ENCODE results near the gene DEFB119. TPM values are rescaled to one million over a fixed set of nuclear protein-coding genes. Genes with fewer than 3 reads are reported as not detected.
"Not testable (repeated sequence)": the region's sequence is repeated elsewhere in the genome, so short reads cannot be mapped to it uniquely, and the experiment has no call there.

DEFB119 gene, protein sequence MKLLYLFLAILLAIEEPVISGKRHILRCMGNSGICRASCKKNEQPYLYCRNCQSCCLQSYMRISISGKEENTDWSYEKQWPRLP
- total RNA-seq = not detected

DNA sequence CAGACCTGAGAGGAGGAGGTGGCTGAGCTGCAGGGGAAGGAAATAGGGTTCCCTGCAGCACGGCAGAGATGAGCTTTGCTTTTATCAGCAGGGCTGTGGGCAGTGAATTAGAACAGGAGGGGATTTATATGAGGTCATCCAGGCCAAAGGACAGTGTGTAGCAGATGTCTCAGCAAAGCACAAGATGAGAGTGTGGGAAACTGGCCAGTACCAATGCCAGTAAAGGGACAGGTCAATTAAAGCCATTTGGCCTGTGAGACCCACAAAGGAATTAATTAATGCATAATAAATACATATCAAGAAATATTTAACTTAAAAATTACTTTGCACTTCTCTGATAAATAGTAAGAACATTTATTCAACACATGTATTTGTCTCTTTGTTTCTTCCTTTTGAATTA is at the start of gene DEFB119:
Gene DEFB119, minus strand, starts transcription at position 101 of the 400 bp plus-strand sequence. CDS start 107 bp downstream, outside the sequence.
- H3K4me1 ChIP-seq = no peaks in the 10 kb centered on the region
- no peak within 1 kb of the TSS for H3K27ac ChIP-seq
- no peaks in the 10 kb centered on the region for H3K9me3 ChIP-seq
- H3K27me3 ChIP-seq = no peaks in the 10 kb centered on the region
- DNase-seq = no peak
- TF ChIP-seq POLR2A (IDR thresholded peaks at IDR 0.05) (no peak), CTCF (IDR thresholded peaks at IDR 0.05) (no peak)
- H3K36me3 ChIP-seq = no peaks in the 10 kb centered on the region
- H3K4me3 ChIP-seq = no peak within 1 kb of the TSS

GRCh38 chr20:31430568-31431115 is 40.3 kb upstream of the DEFB119 start:
- no peak for DNase-seq
- TF ChIP-seq CTCF (IDR thresholded peaks at IDR 0.05) (no peak), POLR2A (IDR thresholded peaks at IDR 0.05) (no peak)
- H3K27ac ChIP-seq = no peak overlapping the region
- no peaks in the 10 kb centered on the region for H3K4me1 ChIP-seq
- no peaks in the 10 kb centered on the region for H3K27me3 ChIP-seq
- no peaks in the 10 kb centered on the region for H3K9me3 ChIP-seq
- H3K36me3 ChIP-seq = no peaks in the 10 kb centered on the region
- H3K4me3 ChIP-seq = no peak overlapping the region

- not testable (repeated sequence) for H3K9me3 ChIP-seq, H3K4me3 ChIP-seq, DNase-seq, H3K27me3 ChIP-seq, H3K4me1 ChIP-seq, H3K36me3 ChIP-seq, H3K27ac ChIP-seq
These were observed 37.2 kb upstream of the DEFB119 start for GRCh38 chr20:31427576-31427975.

DNA sequence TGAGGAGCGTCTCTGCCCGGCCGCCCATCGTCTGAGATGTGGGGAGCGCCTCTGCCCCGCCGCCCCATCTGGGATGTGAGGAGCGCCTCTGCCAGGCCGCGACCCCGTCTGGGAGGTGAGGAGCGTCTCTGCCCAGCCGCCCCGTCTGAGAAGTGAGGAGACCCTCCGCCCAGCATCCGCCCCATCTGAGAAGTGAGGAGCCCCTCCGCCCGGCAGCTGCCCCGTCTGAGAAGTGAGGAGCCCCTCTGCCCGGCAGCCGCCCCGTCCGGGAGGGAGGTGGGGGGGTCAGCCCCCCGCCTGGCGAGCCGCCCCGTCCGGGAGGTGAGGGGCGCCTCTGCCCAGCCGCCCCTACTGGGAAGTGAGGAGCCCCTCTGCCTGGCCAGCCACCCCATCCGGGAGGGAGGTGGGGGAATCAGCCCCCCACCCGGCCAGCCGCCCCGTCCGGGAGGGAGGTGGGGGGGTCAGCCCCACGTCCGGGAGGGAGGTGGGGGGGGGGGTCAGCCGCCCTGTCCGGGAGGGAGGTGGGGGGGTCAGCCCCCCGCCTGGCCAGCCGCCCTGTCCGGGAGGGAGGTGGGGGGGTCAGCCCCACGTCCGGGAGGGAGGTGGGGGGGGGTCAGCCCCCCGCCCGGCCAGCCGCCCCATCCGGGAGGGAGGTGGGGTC is 36.6 kb upstream of the DEFB119 start:
- H3K27ac ChIP-seq, H3K27me3 ChIP-seq, H3K9me3 ChIP-seq, H3K4me3 ChIP-seq, H3K4me1 ChIP-seq, DNase-seq, H3K36me3 ChIP-seq: not testable (repeated sequence)

GRCh38 chr20:31425797-31426196 is 35.4 kb upstream of the DEFB119 start:
- Histone ChIP-seq H3K4me1 (no peaks in the 10 kb centered on the region), H3K9me3 (no peaks in the 10 kb centered on the region), H3K27ac (no peak overlapping the region), H3K4me3 (no peak overlapping the region), H3K27me3 (no peaks in the 10 kb centered on the region), H3K36me3 (no peaks in the 10 kb centered on the region)
- DNase-seq = no peak
- TF ChIP-seq CTCF (IDR thresholded peaks at IDR 0.05) (no peak), POLR2A (IDR thresholded peaks at IDR 0.05) (no peak)

DNA sequence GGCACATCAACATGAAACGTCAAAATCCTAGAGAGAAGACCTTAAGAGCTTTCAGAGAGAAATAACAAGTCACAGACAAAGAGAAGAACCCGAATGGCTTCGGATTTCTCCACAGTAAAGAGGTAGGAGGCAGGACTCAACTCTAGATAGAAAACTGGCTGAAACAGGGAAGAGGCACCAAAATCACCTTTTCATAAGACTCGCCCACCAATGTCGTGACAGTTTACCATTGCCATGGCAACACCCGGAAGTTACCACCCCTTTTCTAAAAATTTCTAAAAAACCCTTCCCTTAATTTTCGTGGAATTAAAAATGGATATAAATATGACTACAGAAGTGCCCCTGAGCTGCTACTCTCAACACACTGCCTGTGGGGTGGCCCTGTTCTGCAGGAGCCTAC is 27.9 kb upstream of the DEFB119 start:
- H3K4me3 ChIP-seq = no peak overlapping the region
- no peaks in the 10 kb centered on the region for H3K9me3 ChIP-seq
- H3K36me3 ChIP-seq = no peaks in the 10 kb centered on the region
- DNase-seq = no peak
- no peaks in the 10 kb centered on the region for H3K27me3 ChIP-seq
- no peak overlapping the region for H3K27ac ChIP-seq
- TF ChIP-seq POLR2A (IDR thresholded peaks at IDR 0.05) (no peak), CTCF (IDR thresholded peaks at IDR 0.05) (no peak)
- no peaks in the 10 kb centered on the region for H3K4me1 ChIP-seq

Measured in Peyer's patch (tissue), 4 donors.